Activated naive CD4-positive, alpha-beta T cell treated with anti-CD3 and anti-CD28 coated beads, Interleukin-2, amount 50 U/mL, for 72 hours (primary cell): ENCODE measurements around the gene CLDN25. TPM values are rescaled to one million over a fixed set of nuclear protein-coding genes. Genes with fewer than 3 reads are reported as not detected.
"Not testable (repeated sequence)": the region's sequence is repeated elsewhere in the genome, so short reads cannot be mapped to it uniquely, and the experiment has no call there.

Source experiments
- ATAC-seq, 2 donors: fragments of 150-1000 bp; cut with Tn5 transposase; 2 replicates each; pipeline ENCODE4 v1.10.0; 2021; ENCODE audit warnings: mild to moderate bottlenecking in 2 of 2, moderate library complexity in 2 of 2
- DNase-seq, 2 donors: peaks; one replicate each; pipeline ENCODE4 v3.0.0; 2021 to 2022; ENCODE audit warnings: low spot score in 2 of 2
- H3K27ac Mint-ChIP-seq, 2 donors: one replicate each; pipeline ENCODE4 v1.8.0; 2022; ENCODE audit warnings: mild to moderate bottlenecking in 2 of 2, mixed read lengths in 2 of 2
- H3K36me3 Mint-ChIP-seq, 2 donors: one replicate each; pipeline ENCODE4 v1.8.0; 2022; ENCODE audit warnings: mixed read lengths in 2 of 2
- H3K9me3 Mint-ChIP-seq, 2 donors: one replicate each; pipeline ENCODE4 v1.8.0; 2022; ENCODE audit warnings: mixed read lengths in 2 of 2
- total RNA-seq, 2 donors: library from RNA; stranded (reverse); gene quantifications; one replicate each; pipeline ENCODE4 v1.2.3, GENCODE V29; 2022

CLDN25 gene
- total RNA-seq = not detected

- Mint-ChIP-seq H3K9me3 (no peaks in the 10 kb centered on the region), H3K36me3 (no peaks in the 10 kb centered on the region), H3K27ac (no peak within 1 kb of the TSS)
- DNase-seq (no peak), ATAC-seq (no peak)
These were observed at the start of gene CLDN25 for GRCh38 chr11:113779496-113779895. TSS of gene CLDN25 (plus strand) at chr11:113779796. CDS start at chr11:113779796, 0 bp downstream.

- Mint-ChIP-seq H3K36me3 (peaks cover 0 to 10% of the 10 kb centered on the region in 2 donors), H3K9me3 (no peaks in the 10 kb centered on the region), H3K27ac (peak overlapping the region in 1 of 2 donors; percentile 22)
- no peak for DNase-seq
- no peak for ATAC-seq
These were observed 48.5 kb upstream of the CLDN25 start for GRCh38 chr11:113730887-113731726.

- DNase-seq = no peak
- no peak for ATAC-seq
- H3K27ac Mint-ChIP-seq = no peak overlapping the region
- no peaks in the 10 kb centered on the region for H3K9me3 Mint-ChIP-seq
- peaks cover 0 to 10% of the 10 kb centered on the region in 2 donors for H3K36me3 Mint-ChIP-seq
These were observed 47.5 kb upstream of the CLDN25 start for GRCh38 chr11:113732092-113732491.

GRCh38 chr11:113736323-113736722 lies 43.3 kb upstream of the CLDN25 start:
- Mint-ChIP-seq H3K27ac (no peak overlapping the region), H3K9me3 (no peaks in the 10 kb centered on the region), H3K36me3 (peaks cover 11 to 21% of the 10 kb centered on the region in 2 donors)
- ATAC-seq = peak; percentile 92 to 96
- DNase-seq = no peak

GRCh38 chr11:113752932-113753331 lies 26.7 kb upstream of the CLDN25 start:
- no peak for ATAC-seq
- Mint-ChIP-seq H3K27ac (no peak overlapping the region), H3K36me3 (peaks cover 6 to 9% of the 10 kb centered on the region in 2 donors), H3K9me3 (no peaks in the 10 kb centered on the region)
- DNase-seq = no peak

GRCh38 chr11:113760241-113760640 lies 19.4 kb upstream of the CLDN25 start:
- no peaks in the 10 kb centered on the region for H3K9me3 Mint-ChIP-seq
- DNase-seq (no peak), ATAC-seq (no peak)
- H3K36me3 Mint-ChIP-seq = peaks cover 7 to 25% of the 10 kb centered on the region in 2 donors
- no peak overlapping the region for H3K27ac Mint-ChIP-seq

GRCh38 chr11:113763040-113763439 lies 16.6 kb upstream of the CLDN25 start:
- H3K36me3 Mint-ChIP-seq = peaks cover 14 to 36% of the 10 kb centered on the region in 2 donors
- H3K9me3 Mint-ChIP-seq, ATAC-seq, H3K27ac Mint-ChIP-seq, DNase-seq: not testable (repeated sequence)

GRCh38 chr11:113764527-113765219 lies 14.9 kb upstream of the CLDN25 start:
- no peak for ATAC-seq
- H3K9me3 Mint-ChIP-seq = no peaks in the 10 kb centered on the region
- H3K36me3 Mint-ChIP-seq = peaks cover 15 to 39% of the 10 kb centered on the region in 2 donors
- H3K27ac Mint-ChIP-seq = no peak overlapping the region
- no peak for DNase-seq

- Mint-ChIP-seq H3K9me3 (no peaks in the 10 kb centered on the region), H3K27ac (peak overlapping the region in 1 of 2 donors; percentile 98)
- ATAC-seq = no peak
These were observed 7.6 kb upstream of the CLDN25 start for GRCh38 chr11:113771964-113772363.

GRCh38 chr11:113773092-113773415 lies 6.5 kb upstream of the CLDN25 start:
- H3K27ac Mint-ChIP-seq = peak overlapping the region; percentile 98 to 100
- no peaks in the 10 kb centered on the region for H3K9me3 Mint-ChIP-seq
- H3K36me3 Mint-ChIP-seq = peaks cover 9 to 12% of the 10 kb centered on the region in 2 donors
- DNase-seq (no peak), ATAC-seq (no peak)

More at GRCh38 chr11:113771964-113772363, 7.6 kb upstream of the CLDN25 start:
- no peak for DNase-seq
- H3K36me3 Mint-ChIP-seq = peaks cover 19 to 23% of the 10 kb centered on the region in 2 donors

- peak; percentile 98 to 99 for ATAC-seq
- Mint-ChIP-seq H3K9me3 (no peaks in the 10 kb centered on the region), H3K27ac (peak within 1 kb of the TSS; percentile 98 to 100), H3K36me3 (peaks cover 9 to 10% of the 10 kb centered on the region in 2 donors)
- DNase-seq = peak; percentile 90 to 95
These were observed 6.0 kb upstream of the CLDN25 start, which contains the start of gene ZW10 for GRCh38 chr11:113773416-113774173. TSS of gene ZW10 (minus strand) at chr11:113773692. CDS start at chr11:113773666, 26 bp downstream.

- Mint-ChIP-seq H3K36me3 (peaks cover 9 to 10% of the 10 kb centered on the region in 2 donors), H3K27ac (peak overlapping the region; percentile 98 to 100), H3K9me3 (no peaks in the 10 kb centered on the region)
- DNase-seq (no peak), ATAC-seq (no peak)
These were observed 5.5 kb upstream of the CLDN25 start for GRCh38 chr11:113774174-113774503.

- DNase-seq = no peak
- Mint-ChIP-seq H3K27ac (no peak overlapping the region), H3K36me3 (peaks cover 4% of the 10 kb centered on the region in 2 donors), H3K9me3 (no peaks in the 10 kb centered on the region)
- ATAC-seq = no peak
These were observed 1.3 kb upstream of the CLDN25 start for GRCh38 chr11:113778111-113778910.

- ATAC-seq (no peak), DNase-seq (no peak)
- Mint-ChIP-seq H3K9me3 (no peaks in the 10 kb centered on the region), H3K27ac (no peak overlapping the region), H3K36me3 (no peaks in the 10 kb centered on the region)
These were observed 2.1 kb downstream of the CLDN25 start for GRCh38 chr11:113781682-113782081.

GRCh38 chr11:113782134-113782533 lies 2.5 kb downstream of the CLDN25 start:
- DNase-seq = no peak
- no peak overlapping the region for H3K27ac Mint-ChIP-seq
- no peaks in the 10 kb centered on the region for H3K36me3 Mint-ChIP-seq
- no peaks in the 10 kb centered on the region for H3K9me3 Mint-ChIP-seq
- no peak for ATAC-seq

GRCh38 chr11:113789016-113789415 lies 9.4 kb downstream of the CLDN25 start:
- not testable (repeated sequence) for ATAC-seq, H3K9me3 Mint-ChIP-seq, DNase-seq, H3K36me3 Mint-ChIP-seq, H3K27ac Mint-ChIP-seq
